ENCODE results near the gene ACAA2.

The ACAA2 gene

GRCh38 chr18:49757513-49758262, 55.6 kb downstream of the ACAA2 start:
- no peaks in the 10 kb centered on the region for H3K4me1 ChIP-seq (ENCODE audit: control insufficient read depth, insufficient read depth, low read length)
- H3K4me3 ChIP-seq (ENCODE audit: low read length), result no peak overlapping the region
- H3K27me3 ChIP-seq (ENCODE audit: control insufficient read depth, insufficient read depth, low read length), result peaks cover 5% of the 10 kb centered on the region
- H3K4me2 ChIP-seq (ENCODE audit: low read length), result no peak overlapping the region
- no peaks in the 10 kb centered on the region for H3K9me3 ChIP-seq (replicated peaks; ENCODE audit: low read length)
- H3K36me3 ChIP-seq (ENCODE audit: insufficient read depth, low read length), result no peaks in the 10 kb centered on the region
- no peak overlapping the region for H3K9ac ChIP-seq (ENCODE audit: low read depth, low read length)

GRCh38 chr18:49756671-49757362, 56.5 kb downstream of the ACAA2 start:
- H3K36me3 ChIP-seq (ENCODE audit: insufficient read depth, low read length), result no peaks in the 10 kb centered on the region
- H3K4me3 ChIP-seq (ENCODE audit: low read length), result no peak overlapping the region
- H3K27me3 ChIP-seq (ENCODE audit: control insufficient read depth, insufficient read depth, low read length), result peaks cover 14% of the 10 kb centered on the region
- H3K9me3 ChIP-seq (replicated peaks; ENCODE audit: low read length), result no peaks in the 10 kb centered on the region
- H3K4me1 ChIP-seq (ENCODE audit: control insufficient read depth, insufficient read depth, low read length), result no peaks in the 10 kb centered on the region
- no peak overlapping the region for H3K9ac ChIP-seq (ENCODE audit: low read depth, low read length)
- H3K4me2 ChIP-seq (ENCODE audit: low read length), result no peak overlapping the region

GRCh38 chr18:49756135-49756534, 57.2 kb downstream of the ACAA2 start:
- Histone ChIP-seq H3K4me2 (ENCODE audit: low read length) (no peak overlapping the region), H3K36me3 (ENCODE audit: insufficient read depth, low read length) (no peaks in the 10 kb centered on the region), H3K4me3 (ENCODE audit: low read length) (no peak overlapping the region), H3K4me1 (ENCODE audit: control insufficient read depth, insufficient read depth, low read length) (no peaks in the 10 kb centered on the region), H3K9me3 (replicated peaks; ENCODE audit: low read length) (no peaks in the 10 kb centered on the region), H3K27me3 (ENCODE audit: control insufficient read depth, insufficient read depth, low read length) (peaks cover 21% of the 10 kb centered on the region), H3K9ac (ENCODE audit: low read depth, low read length) (no peak overlapping the region)

GRCh38 chr18:49755489-49755888, 57.8 kb downstream of the ACAA2 start:
- Histone ChIP-seq H3K36me3 (ENCODE audit: insufficient read depth, low read length) (no peaks in the 10 kb centered on the region), H3K4me1 (ENCODE audit: control insufficient read depth, insufficient read depth, low read length) (no peaks in the 10 kb centered on the region), H3K9me3 (replicated peaks; ENCODE audit: low read length) (no peaks in the 10 kb centered on the region), H3K4me3 (ENCODE audit: low read length) (no peak overlapping the region), H3K4me2 (ENCODE audit: low read length) (no peak overlapping the region), H3K9ac (ENCODE audit: low read depth, low read length) (no peak overlapping the region), H3K27me3 (ENCODE audit: control insufficient read depth, insufficient read depth, low read length) (peaks cover 22% of the 10 kb centered on the region)

- Histone ChIP-seq H3K36me3 (ENCODE audit: insufficient read depth, low read length) (no peaks in the 10 kb centered on the region), H3K4me1 (ENCODE audit: control insufficient read depth, insufficient read depth, low read length) (no peaks in the 10 kb centered on the region), H3K9me3 (replicated peaks; ENCODE audit: low read length) (no peaks in the 10 kb centered on the region), H3K4me2 (ENCODE audit: low read length) (no peak overlapping the region), H3K9ac (ENCODE audit: low read depth, low read length) (no peak overlapping the region), H3K4me3 (ENCODE audit: low read length) (no peak overlapping the region), H3K27me3 (ENCODE audit: control insufficient read depth, insufficient read depth, low read length) (peaks cover 22% of the 10 kb centered on the region)
Observed at GRCh38 chr18:49754866-49755265, 58.5 kb downstream of the ACAA2 start.

- H3K4me1 ChIP-seq (ENCODE audit: control insufficient read depth, insufficient read depth, low read length), result no peaks in the 10 kb centered on the region
- H3K4me2 ChIP-seq (ENCODE audit: low read length), result no peak overlapping the region
- no peaks in the 10 kb centered on the region for H3K9me3 ChIP-seq (replicated peaks; ENCODE audit: low read length)
- H3K4me3 ChIP-seq (ENCODE audit: low read length), result no peak overlapping the region
- no peak overlapping the region for H3K9ac ChIP-seq (ENCODE audit: low read depth, low read length)
- no peaks in the 10 kb centered on the region for H3K36me3 ChIP-seq (ENCODE audit: insufficient read depth, low read length)
- peaks cover 26% of the 10 kb centered on the region for H3K27me3 ChIP-seq (ENCODE audit: control insufficient read depth, insufficient read depth, low read length)
Observed at GRCh38 chr18:49753643-49754042, 59.7 kb downstream of the ACAA2 start.

GRCh38 chr18:49752095-49752457, 61.3 kb downstream of the ACAA2 start:
- H3K4me2 ChIP-seq (ENCODE audit: low read length), result no peak overlapping the region
- H3K4me1 ChIP-seq (ENCODE audit: control insufficient read depth, insufficient read depth, low read length), result no peaks in the 10 kb centered on the region
- no peaks in the 10 kb centered on the region for H3K36me3 ChIP-seq (ENCODE audit: insufficient read depth, low read length)

GRCh38 chr18:49751427-49752094, 61.8 kb downstream of the ACAA2 start:
- no peaks in the 10 kb centered on the region for H3K4me1 ChIP-seq (ENCODE audit: control insufficient read depth, insufficient read depth, low read length)
- no peaks in the 10 kb centered on the region for H3K9me3 ChIP-seq (replicated peaks; ENCODE audit: low read length)
- H3K9ac ChIP-seq (ENCODE audit: low read depth, low read length), result no peak overlapping the region
- H3K4me3 ChIP-seq (ENCODE audit: low read length), result no peak overlapping the region
- H3K4me2 ChIP-seq (ENCODE audit: low read length), result no peak overlapping the region
- H3K36me3 ChIP-seq (ENCODE audit: insufficient read depth, low read length), result no peaks in the 10 kb centered on the region
- H3K27me3 ChIP-seq (ENCODE audit: control insufficient read depth, insufficient read depth, low read length), result peaks cover 31% of the 10 kb centered on the region

More at GRCh38 chr18:49752095-49752457, 61.3 kb downstream of the ACAA2 start:
- peaks cover 30% of the 10 kb centered on the region for H3K27me3 ChIP-seq (ENCODE audit: control insufficient read depth, insufficient read depth, low read length)
- no peak overlapping the region for H3K4me3 ChIP-seq (ENCODE audit: low read length)
- H3K9me3 ChIP-seq (replicated peaks; ENCODE audit: low read length), result no peaks in the 10 kb centered on the region
- no peak overlapping the region for H3K9ac ChIP-seq (ENCODE audit: low read depth, low read length)

GRCh38 chr18:49749563-49749962, 63.8 kb downstream of the ACAA2 start:
- Histone ChIP-seq H3K4me1 (ENCODE audit: control insufficient read depth, insufficient read depth, low read length) (no peaks in the 10 kb centered on the region), H3K27me3 (ENCODE audit: control insufficient read depth, insufficient read depth, low read length) (peaks cover 37% of the 10 kb centered on the region), H3K4me3 (ENCODE audit: low read length) (no peak overlapping the region), H3K4me2 (ENCODE audit: low read length) (no peak overlapping the region), H3K36me3 (ENCODE audit: insufficient read depth, low read length) (no peaks in the 10 kb centered on the region), H3K9ac (ENCODE audit: low read depth, low read length) (no peak overlapping the region), H3K9me3 (replicated peaks; ENCODE audit: low read length) (no peaks in the 10 kb centered on the region)

- Histone ChIP-seq H3K9ac (ENCODE audit: low read depth, low read length) (no peak overlapping the region), H3K36me3 (ENCODE audit: insufficient read depth, low read length) (no peaks in the 10 kb centered on the region), H3K27me3 (ENCODE audit: control insufficient read depth, insufficient read depth, low read length) (peaks cover 46% of the 10 kb centered on the region), H3K9me3 (replicated peaks; ENCODE audit: low read length) (no peaks in the 10 kb centered on the region), H3K4me2 (ENCODE audit: low read length) (no peak overlapping the region), H3K4me3 (ENCODE audit: low read length) (no peak overlapping the region), H3K4me1 (ENCODE audit: control insufficient read depth, insufficient read depth, low read length) (no peaks in the 10 kb centered on the region)
Observed at GRCh38 chr18:49747876-49748275, 65.5 kb downstream of the ACAA2 start.

- H3K4me3 ChIP-seq (ENCODE audit: low read length), result no peak overlapping the region
- H3K9me3 ChIP-seq (replicated peaks; ENCODE audit: low read length), result no peaks in the 10 kb centered on the region
- no peak overlapping the region for H3K9ac ChIP-seq (ENCODE audit: low read depth, low read length)
- no peaks in the 10 kb centered on the region for H3K36me3 ChIP-seq (ENCODE audit: insufficient read depth, low read length)
- no peaks in the 10 kb centered on the region for H3K4me1 ChIP-seq (ENCODE audit: control insufficient read depth, insufficient read depth, low read length)
- no peak overlapping the region for H3K4me2 ChIP-seq (ENCODE audit: low read length)
- H3K27me3 ChIP-seq (ENCODE audit: control insufficient read depth, insufficient read depth, low read length), result peaks cover 36% of the 10 kb centered on the region
Observed at GRCh38 chr18:49745045-49746014, 68.0 kb downstream of the ACAA2 start.

Data from skeletal muscle satellite cell (primary cell).